Measurements from ENCODE around the gene MAN1A1.

- TF ChIP-seq CTCF (IDR thresholded peaks at IDR 0.05) (no peak), POLR2A (IDR thresholded peaks at IDR 0.05) (no peak)
These were observed 99.5 kb downstream of the MAN1A1 start for GRCh38 chr6:119250036-119250435.

Data from prostate gland (tissue), 2 donors.